AG04449 (cell line): ENCODE measurements around the gene ZDHHC17.

Experiments used
- CTCF ChIA-PET: fragments of 350-600 bp; formaldehyde crosslinking; extraction: SDS; loops from one replicate; lab custom pipeline; 2021; ENCODE audit warnings: antibody characterized with exemption; lab: Yijun Ruan, JAX
- POLR2A ChIA-PET: fragments of 400-600, 350-600 bp; formaldehyde crosslinking; extraction: SDS; loops from one replicate; lab custom pipeline; 2020; ENCODE audit warnings: antibody characterized with exemption, inconsistent platforms; lab: Yijun Ruan, JAX
- DNase-seq: peaks from one replicate; pipeline ENCODE4 v3.0.0-alpha.2; 2010; ENCODE audit warnings: low read depth, low spot score
- H3K4me3 ChIP-seq: 2 replicates; pipeline ENCODE4 v1.5.1; 2011; ENCODE audit warnings: low read depth, mild to moderate bottlenecking, control low read depth, low read length
- CTCF ChIP-seq: IDR thresholded peaks from one replicate; pipeline ENCODE4 v1.5.1; 2011; ENCODE audit warnings: mild to moderate bottlenecking, moderate library complexity, low read length, control low read depth, inconsistent platforms; ENCODE audit not compliant: insufficient read depth; ENCODE audit errors: missing control alignments

Gene ZDHHC17

DNA sequence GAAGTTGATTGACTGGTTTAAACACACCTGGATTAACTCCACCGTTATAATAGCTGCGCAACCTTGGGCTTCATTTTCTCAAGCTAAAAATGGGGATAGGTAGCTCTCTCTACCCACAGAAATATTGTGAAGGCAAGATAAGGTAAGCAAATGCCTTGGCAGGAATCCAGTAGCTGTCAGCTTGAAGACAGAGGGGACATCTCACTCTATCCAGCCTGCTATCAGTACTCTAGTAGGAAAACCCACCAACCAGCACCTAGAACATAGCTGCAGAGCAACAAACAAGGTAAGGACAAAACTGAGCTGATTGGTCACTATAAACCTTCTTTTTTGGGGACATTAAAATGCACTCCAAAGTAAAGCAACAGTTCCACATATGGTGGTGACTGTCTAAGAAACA, 107.2 kb downstream of the ZDHHC17 start:
- ChIA-PET CTCF (interaction anchor here (3.3 kb wide), 1 partner anchor 140 kb away, joined by 12 read pairs; no protein-coding TSS in a partner anchor), POLR2A (interaction anchor here (0.5 to 1.1 kb wide), 3 partner anchors 8 to 170 kb away, joined by 3 to 7 read pairs (median 3); partner anchors contain the start of gene CSRP2)
- DNase-seq = no peak
- TF ChIP-seq CTCF = no peak
- no peak overlapping the region for H3K4me3 ChIP-seq

GRCh38 chr12:76871742-76872141, 107.8 kb downstream of the ZDHHC17 start:
- ChIA-PET CTCF (interaction anchor here (0.9 to 3.3 kb wide), 2 partner anchors 31 to 139 kb away, joined by 3 to 12 read pairs; no protein-coding TSS in a partner anchor), POLR2A (no interaction called here)
- H3K4me3 ChIP-seq = no peak overlapping the region
- DNase-seq = no peak
- TF ChIP-seq CTCF = no peak

DNA sequence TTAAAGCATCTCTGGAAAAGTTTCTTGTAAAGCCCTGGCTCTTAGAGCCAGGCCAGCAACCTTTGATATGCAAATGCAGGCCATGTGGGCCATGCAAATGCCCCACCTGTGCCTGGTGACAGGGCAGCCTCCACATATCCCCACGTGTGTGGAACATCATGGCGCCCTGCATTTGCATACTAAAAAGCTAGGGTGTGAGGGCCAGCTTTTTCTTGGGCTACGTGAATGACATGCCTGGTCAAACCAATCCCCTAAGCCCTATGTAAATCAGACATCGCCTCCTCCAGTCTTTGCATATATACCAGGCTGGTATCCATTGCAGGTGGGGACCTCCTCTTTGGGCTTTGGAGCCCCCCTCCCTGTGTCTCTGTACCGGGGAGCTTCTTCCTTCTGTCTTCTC, 108.5 kb downstream of the ZDHHC17 start:
- DNase-seq = no peak
- ChIA-PET CTCF (interaction anchor here (0.9 to 3.3 kb wide), 2 partner anchors 31 to 139 kb away, joined by 3 to 12 read pairs; no protein-coding TSS in a partner anchor), POLR2A (no interaction called here)
- TF ChIP-seq CTCF = no peak
- H3K4me3 ChIP-seq = no peak overlapping the region

GRCh38 chr12:76874027-76874426, 110.1 kb downstream of the ZDHHC17 start:
- DNase-seq = no peak
- no peak overlapping the region for H3K4me3 ChIP-seq
- CTCF ChIA-PET = interaction anchor here (2.8 kb wide), 1 partner anchor 137 kb away, joined by 9 read pairs; no protein-coding TSS in a partner anchor
- POLR2A ChIA-PET = no interaction called here
- TF ChIP-seq CTCF = no peak

DNA sequence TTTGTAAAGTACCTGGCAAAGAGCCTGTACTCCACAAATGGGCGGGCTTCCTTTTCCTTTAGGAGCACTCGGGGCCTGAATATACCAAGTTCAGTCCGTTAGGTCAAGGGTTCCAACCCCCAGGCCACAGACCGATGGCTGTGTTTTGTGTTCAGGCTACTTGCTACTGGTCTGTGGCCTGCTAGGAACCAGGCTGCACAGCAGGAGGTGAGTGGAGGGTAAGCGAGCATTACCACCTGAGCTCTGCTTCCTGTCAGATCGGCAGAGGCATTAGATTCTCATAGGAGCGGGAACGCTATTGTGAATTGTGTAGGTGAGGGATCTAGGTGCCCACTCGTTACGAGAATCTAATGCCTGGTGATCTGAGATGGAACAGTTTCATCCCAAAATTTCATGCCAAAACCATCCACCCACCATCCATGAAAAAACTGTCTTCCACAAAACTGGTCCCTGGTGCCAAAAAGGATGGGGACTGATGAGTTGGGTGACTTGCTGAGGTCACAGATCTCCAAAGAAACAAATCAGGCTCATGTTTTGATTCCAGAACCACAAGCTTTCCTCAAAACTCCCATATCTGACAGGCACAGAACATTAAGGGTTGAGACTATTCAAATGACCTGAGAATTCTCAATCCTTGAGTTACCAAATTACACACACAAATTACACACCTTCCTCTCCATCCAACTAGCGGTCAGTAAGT, 110.7 kb downstream of the ZDHHC17 start:
- no peak overlapping the region for H3K4me3 ChIP-seq
- no peak for TF ChIP-seq CTCF
- POLR2A ChIA-PET = no interaction called here
- CTCF ChIA-PET = interaction anchor here (2.8 kb wide), 1 partner anchor 136 kb away, joined by 9 read pairs; no protein-coding TSS in a partner anchor
- no peak for DNase-seq

DNA sequence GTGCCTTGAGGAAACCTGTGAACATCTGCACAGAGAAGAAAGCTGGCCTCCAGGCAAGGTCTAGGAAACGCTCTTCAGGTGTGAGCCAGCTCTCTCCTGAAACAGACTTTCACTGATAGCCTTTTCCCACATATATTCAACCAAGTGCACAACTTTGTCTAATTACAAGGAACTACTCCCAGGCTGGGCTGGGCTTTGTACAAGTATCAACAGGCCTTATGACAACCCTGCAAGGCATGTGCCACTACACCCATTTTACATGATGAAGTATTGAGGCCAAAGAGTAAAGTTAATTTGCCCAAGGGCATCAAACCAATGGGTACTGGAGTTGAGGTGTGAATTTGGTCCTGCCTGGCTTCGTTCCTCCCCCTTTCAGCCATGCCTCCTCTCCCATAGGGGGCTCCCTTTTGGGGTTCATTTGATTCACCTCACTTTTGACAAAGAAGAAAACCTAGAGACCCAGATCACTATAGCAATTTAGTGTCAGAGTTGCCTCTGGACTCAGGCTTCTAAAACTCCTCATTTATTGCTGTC, 112.8 kb downstream of the ZDHHC17 start:
- DNase-seq = no peak
- TF ChIP-seq CTCF = no peak
- H3K4me3 ChIP-seq = peak overlapping the region; percentile 80
- CTCF ChIA-PET = interaction anchor here (2.8 kb wide), 1 partner anchor 134 kb away, joined by 9 read pairs; no protein-coding TSS in a partner anchor
- POLR2A ChIA-PET = no interaction called here
